ENCODE results near the gene USP35. TPM values are rescaled to one million over a fixed set of nuclear protein-coding genes. Genes with fewer than 3 reads are reported as not detected.

The USP35 gene
- total RNA-seq, 1 experiment from 2014 or later = 10.6 TPM

DNA sequence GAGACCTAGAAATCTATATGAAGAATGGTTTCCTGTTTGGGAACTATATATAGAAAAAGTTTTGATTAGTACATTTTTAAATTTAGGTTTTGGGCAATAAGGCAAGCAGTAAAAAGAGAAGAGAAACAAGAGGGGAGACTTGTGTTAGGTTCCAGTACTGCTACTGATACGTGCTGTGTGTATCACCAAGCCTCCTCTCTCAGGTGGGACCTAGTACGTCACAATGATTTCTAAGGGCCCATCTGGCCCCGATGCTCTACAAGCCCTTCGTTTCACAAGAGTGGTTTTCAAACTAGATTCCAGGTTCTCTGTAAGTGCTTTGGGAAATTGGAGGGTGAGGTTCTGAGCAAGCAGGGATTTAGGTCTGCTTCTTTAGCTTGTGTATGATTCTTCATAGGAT is 39.2 kb downstream of the USP35 start:
- ChIA-PET CTCF (interaction anchor here (0.5 to 2.7 kb wide), 29 partner anchors 9 to 1494 kb away, joined by 3 to 53 read pairs (median 4); partner anchors contain the start of genes ALG8, GAB2, KCTD21 and NARS2), POLR2A (interaction anchor here (0.5 to 1.2 kb wide), 3 partner anchors 37 to 123 kb away, joined by 3 to 6 read pairs (median 3); partner anchors contain the start of gene ALG8)
- TF ChIP-seq, protein P1, sequence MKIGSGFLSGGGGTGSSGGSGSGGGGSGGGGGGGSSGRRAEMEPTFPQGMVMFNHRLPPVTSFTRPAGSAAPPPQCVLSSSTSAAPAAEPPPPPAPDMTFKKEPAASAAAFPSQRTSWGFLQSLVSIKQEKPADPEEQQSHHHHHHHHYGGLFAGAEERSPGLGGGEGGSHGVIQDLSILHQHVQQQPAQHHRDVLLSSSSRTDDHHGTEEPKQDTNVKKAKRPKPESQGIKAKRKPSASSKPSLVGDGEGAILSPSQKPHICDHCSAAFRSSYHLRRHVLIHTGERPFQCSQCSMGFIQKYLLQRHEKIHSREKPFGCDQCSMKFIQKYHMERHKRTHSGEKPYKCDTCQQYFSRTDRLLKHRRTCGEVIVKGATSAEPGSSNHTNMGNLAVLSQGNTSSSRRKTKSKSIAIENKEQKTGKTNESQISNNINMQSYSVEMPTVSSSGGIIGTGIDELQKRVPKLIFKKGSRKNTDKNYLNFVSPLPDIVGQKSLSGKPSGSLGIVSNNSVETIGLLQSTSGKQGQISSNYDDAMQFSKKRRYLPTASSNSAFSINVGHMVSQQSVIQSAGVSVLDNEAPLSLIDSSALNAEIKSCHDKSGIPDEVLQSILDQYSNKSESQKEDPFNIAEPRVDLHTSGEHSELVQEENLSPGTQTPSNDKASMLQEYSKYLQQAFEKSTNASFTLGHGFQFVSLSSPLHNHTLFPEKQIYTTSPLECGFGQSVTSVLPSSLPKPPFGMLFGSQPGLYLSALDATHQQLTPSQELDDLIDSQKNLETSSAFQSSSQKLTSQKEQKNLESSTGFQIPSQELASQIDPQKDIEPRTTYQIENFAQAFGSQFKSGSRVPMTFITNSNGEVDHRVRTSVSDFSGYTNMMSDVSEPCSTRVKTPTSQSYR (CRISPR knock-in tag; IDR thresholded peaks at IDR 0.05) = no peak
- TF ChIP-seq FOXK1 (CRISPR knock-in tag; IDR thresholded peaks at IDR 0.05) (no peak), ZNF416 (CRISPR knock-in tag; IDR thresholded peaks at IDR 0.05) (no peak), ZNF263 (CRISPR knock-in tag; IDR thresholded peaks at IDR 0.05; ENCODE audit: low read depth) (no peak), EMX1 (CRISPR knock-in tag; IDR thresholded peaks at IDR 0.05) (no peak), JUN (CRISPR knock-in tag; IDR thresholded peaks at IDR 0.05) (no peak), PREB (CRISPR knock-in tag; IDR thresholded peaks at IDR 0.05; ENCODE audit: borderline replicate concordance) (no peak), GABPB1 (CRISPR knock-in tag; IDR thresholded peaks at IDR 0.05) (no peak), NFATC4 (CRISPR knock-in tag; IDR thresholded peaks at IDR 0.05) (no peak), GRHL2 (CRISPR knock-in tag; IDR thresholded peaks at IDR 0.05; ENCODE audit: insufficient replicate concordance, severe bottlenecking) (no peak), TEAD4 (CRISPR knock-in tag; IDR thresholded peaks at IDR 0.05) (no peak)
- TF ChIP-seq, protein P2, sequence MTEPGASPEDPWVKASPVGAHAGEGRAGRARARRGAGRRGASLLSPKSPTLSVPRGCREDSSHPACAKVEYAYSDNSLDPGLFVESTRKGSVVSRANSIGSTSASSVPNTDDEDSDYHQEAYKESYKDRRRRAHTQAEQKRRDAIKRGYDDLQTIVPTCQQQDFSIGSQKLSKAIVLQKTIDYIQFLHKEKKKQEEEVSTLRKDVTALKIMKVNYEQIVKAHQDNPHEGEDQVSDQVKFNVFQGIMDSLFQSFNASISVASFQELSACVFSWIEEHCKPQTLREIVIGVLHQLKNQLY (CRISPR knock-in tag; IDR thresholded peaks at IDR 0.05) = no peak
- TF ChIP-seq, protein P3, sequence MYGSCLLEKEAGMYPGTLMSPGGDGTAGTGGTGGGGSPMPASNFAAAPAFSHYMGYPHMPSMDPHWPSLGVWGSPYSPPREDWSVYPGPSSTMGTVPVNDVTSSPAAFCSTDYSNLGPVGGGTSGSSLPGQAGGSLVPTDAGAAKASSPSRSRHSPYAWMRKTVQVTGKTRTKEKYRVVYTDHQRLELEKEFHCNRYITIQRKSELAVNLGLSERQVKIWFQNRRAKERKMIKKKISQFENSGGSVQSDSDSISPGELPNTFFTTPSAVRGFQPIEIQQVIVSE (CRISPR knock-in tag; IDR thresholded peaks at IDR 0.05; ENCODE audit: borderline replicate concordance) = no peak
- TF ChIP-seq, protein P4, sequence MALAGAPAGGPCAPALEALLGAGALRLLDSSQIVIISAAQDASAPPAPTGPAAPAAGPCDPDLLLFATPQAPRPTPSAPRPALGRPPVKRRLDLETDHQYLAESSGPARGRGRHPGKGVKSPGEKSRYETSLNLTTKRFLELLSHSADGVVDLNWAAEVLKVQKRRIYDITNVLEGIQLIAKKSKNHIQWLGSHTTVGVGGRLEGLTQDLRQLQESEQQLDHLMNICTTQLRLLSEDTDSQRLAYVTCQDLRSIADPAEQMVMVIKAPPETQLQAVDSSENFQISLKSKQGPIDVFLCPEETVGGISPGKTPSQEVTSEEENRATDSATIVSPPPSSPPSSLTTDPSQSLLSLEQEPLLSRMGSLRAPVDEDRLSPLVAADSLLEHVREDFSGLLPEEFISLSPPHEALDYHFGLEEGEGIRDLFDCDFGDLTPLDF (CRISPR knock-in tag; IDR thresholded peaks at IDR 0.05) = no peak
- TF ChIP-seq, protein P5, sequence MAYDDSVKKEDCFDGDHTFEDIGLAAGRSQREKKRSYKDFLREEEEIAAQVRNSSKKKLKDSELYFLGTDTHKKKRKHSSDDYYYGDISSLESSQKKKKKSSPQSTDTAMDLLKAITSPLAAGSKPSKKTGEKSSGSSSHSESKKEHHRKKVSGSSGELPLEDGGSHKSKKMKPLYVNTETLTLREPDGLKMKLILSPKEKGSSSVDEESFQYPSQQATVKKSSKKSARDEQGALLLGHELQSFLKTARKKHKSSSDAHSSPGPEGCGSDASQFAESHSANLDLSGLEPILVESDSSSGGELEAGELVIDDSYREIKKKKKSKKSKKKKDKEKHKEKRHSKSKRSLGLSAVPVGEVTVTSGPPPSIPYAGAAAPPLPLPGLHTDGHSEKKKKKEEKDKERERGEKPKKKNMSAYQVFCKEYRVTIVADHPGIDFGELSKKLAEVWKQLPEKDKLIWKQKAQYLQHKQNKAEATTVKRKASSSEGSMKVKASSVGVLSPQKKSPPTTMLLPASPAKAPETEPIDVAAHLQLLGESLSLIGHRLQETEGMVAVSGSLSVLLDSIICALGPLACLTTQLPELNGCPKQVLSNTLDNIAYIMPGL (CRISPR knock-in tag; IDR thresholded peaks at IDR 0.05) = no peak
- TF ChIP-seq, protein P6, sequence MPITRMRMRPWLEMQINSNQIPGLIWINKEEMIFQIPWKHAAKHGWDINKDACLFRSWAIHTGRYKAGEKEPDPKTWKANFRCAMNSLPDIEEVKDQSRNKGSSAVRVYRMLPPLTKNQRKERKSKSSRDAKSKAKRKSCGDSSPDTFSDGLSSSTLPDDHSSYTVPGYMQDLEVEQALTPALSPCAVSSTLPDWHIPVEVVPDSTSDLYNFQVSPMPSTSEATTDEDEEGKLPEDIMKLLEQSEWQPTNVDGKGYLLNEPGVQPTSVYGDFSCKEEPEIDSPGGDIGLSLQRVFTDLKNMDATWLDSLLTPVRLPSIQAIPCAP (CRISPR knock-in tag; IDR thresholded peaks at IDR 0.05) = no peak
- H3K36me3 Mint-ChIP-seq = peaks cover 6% of the 10 kb centered on the region; the same call in 1 of the 2 replicates
- no peak for DNase-seq (ENCODE audit: low spot score)
- H3K4me1 Mint-ChIP-seq = no peaks in the 10 kb centered on the region
- no peaks in the 10 kb centered on the region for H3K27me3 Mint-ChIP-seq (ENCODE audit: low read depth)
- no peaks in the 10 kb centered on the region for H3K9me3 Mint-ChIP-seq
- no peak overlapping the region for H3K4me3 Mint-ChIP-seq
- ATAC-seq = peak; percentile 24; the same call in 1 of the 2 replicates
- H3K27ac Mint-ChIP-seq = no peak overlapping the region
